ENCODE measurements around the gene SPACA1.

SPACA1 gene

GRCh38 chr6:88105741-88106340 lies 58.2 kb downstream of the SPACA1 start:
- DNase-seq: no peak

DNA sequence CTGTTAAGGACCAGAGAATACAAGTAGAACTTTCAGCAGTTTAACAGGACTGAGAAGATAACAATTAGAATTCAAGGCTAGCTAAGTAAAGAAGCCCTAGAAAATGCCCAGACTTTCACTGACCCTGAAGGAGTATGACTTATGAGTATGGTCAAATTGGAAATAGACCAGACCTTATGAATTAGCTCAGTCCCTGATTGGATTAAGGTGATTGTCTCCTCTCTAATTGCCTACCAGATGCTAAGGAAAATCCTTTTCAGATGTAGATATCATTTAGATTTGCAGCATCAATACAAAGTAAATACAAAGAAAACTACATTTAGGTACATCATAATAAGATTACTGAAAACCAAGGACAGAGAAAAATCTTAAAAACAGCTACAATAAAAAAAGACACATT lies 59.6 kb downstream of the SPACA1 start:
- no peak for DNase-seq

DNA sequence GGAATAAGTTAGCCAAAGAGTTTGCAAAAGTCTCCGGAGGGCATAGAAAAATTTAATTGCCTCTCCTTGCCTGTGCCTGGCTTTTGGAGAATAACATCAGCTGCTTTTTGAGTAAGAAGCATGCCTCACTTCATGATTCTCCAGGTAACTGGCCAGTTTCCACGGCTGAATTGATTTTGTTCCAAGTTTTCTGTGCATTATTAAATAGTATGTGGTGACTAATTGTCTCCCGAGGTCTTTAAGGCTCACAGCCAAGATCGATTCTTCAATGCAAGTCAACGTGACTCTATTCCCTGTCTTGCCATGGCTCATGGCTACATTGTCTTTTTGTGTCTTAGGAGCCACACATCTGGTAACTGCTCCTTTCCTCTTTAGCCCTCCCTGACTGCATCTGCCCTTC lies 64.3 kb downstream of the SPACA1 start:
- DNase-seq: no peak

DNA sequence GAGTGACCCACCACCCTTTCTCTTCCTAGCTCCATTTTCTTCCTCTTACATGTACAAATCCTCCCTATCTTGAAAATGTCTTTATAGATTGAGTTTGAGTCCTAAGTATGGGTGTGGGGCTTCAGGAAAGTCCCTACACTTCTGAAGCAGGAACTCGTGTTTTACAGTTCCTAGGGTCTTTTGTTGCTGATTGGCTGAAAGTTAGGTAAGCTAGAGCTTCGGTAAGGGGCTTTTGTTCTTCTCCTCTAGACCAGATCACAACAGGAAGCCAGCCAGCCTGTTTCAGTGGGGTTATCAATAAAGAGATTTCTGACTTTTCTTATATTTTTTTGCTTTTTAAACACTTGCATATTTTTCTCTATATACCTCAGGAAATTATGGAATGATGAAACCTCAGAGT lies 67.2 kb downstream of the SPACA1 start:
- no peak for DNase-seq

DNA sequence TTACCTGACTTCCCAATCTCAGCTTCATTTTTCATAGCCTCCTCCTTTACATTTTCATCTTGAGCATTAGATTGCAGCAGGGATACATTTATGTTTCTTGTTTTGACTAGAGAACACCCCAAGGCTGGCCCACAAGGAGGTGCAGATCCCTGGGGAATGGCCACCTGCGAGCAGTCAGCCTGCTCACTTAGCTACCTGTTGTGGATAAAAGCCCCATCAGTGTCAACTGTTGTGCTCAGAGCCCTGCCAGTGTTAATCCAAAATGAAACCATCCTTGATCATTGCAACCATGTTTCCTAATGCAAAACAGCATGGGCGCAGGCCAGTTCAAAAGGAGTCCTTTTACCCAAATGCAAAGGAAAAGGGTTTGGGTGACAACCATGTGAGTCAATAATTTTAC lies 67.7 kb downstream of the SPACA1 start:
- DNase-seq: no peak

- no peak for DNase-seq
These were observed 68.6 kb downstream of the SPACA1 start for GRCh38 chr6:88116276-88116675.

All from NCI-H187 treated with DMSO at 0.1 percent for 48 hours (cell line).